GM13977 (cell line): ENCODE measurements around the gene GALNT17.

Source experiments
- DNase-seq: peaks from one replicate; pipeline ENCODE4 v3.0.0; 2012; ENCODE audit warnings: low spot score
- in situ Hi-C: fragments of 300-500 bp; cut with MboI; formaldehyde crosslinking; loops from one replicate; pipeline ENCODE4 v1.12.0; 2022; ENCODE audit warnings: low sequenced_read_pairs, low pct_unique_long_range_greater_than_20kb, mixed read lengths, inconsistent platforms; ENCODE audit not compliant: unreplicated experiment
- TF ChIP-seq, protein P1 (sequence below): IDR thresholded peaks from 2 replicates; pipeline ENCODE4 v1.5.1; 2012; ENCODE audit warnings: mild to moderate bottlenecking, control low read depth; ENCODE audit not compliant: insufficient read depth; ENCODE audit errors: extremely low read depth, missing control alignments

The GALNT17 gene

DNA sequence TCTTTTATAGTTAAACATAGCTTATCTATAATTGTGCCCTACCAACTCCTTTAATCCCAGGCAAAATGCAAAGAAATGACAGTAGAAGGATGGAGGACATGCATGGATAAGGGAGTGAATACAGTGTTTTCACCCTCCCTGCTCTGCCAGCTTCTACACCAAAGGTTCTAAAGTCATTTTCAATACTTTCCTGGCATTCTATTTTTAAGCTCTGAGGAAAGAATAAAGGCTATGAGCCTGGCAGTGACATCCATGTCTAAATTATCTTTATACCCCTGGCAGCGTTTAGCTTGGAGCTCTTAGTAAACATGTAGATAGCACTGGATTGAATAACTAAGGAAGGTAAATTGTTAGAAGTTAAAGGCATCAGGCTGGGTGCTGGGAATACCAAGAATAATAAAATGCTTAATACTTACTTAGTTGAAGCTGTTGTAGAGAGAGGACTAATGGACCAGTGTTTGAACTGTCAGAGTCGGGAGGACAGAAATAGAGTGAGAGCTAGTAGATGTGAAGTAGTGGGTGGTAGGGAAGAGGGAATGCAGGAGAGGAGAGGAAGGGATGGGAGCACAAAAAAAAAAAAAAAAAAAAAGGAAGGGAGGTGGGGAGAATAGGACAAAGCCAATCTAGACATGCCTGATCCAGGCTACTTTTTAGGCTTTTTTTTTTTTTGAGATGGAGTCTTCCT, 518.9 kb downstream of the GALNT17 start:
- in situ Hi-C loops: no loop called here
- TF ChIP-seq, protein P1, sequence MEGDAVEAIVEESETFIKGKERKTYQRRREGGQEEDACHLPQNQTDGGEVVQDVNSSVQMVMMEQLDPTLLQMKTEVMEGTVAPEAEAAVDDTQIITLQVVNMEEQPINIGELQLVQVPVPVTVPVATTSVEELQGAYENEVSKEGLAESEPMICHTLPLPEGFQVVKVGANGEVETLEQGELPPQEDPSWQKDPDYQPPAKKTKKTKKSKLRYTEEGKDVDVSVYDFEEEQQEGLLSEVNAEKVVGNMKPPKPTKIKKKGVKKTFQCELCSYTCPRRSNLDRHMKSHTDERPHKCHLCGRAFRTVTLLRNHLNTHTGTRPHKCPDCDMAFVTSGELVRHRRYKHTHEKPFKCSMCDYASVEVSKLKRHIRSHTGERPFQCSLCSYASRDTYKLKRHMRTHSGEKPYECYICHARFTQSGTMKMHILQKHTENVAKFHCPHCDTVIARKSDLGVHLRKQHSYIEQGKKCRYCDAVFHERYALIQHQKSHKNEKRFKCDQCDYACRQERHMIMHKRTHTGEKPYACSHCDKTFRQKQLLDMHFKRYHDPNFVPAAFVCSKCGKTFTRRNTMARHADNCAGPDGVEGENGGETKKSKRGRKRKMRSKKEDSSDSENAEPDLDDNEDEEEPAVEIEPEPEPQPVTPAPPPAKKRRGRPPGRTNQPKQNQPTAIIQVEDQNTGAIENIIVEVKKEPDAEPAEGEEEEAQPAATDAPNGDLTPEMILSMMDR: no peak
- DNase-seq: no peak

DNA sequence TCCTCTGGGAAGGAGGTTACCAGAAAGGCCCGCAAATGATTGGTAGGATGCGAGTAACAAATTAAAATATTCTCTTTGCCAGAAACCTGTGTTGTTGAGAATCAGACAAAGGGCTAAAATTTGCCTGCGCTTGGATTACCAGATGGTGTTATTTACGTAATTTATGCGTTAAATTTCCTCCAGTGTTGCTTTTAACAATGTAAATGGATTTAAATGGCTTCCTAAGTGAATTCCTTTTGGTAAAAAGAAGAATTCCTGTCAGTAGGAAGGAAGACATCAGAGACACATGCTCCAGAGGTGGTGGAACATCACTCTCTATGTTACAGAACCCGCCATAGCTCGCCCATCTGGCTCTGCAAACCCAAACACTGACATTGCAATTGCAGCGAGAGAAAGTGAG, 520.6 kb downstream of the GALNT17 start:
- in situ Hi-C loops: no loop called here
- DNase-seq: no peak
- TF ChIP-seq, protein P1: no peak

DNA sequence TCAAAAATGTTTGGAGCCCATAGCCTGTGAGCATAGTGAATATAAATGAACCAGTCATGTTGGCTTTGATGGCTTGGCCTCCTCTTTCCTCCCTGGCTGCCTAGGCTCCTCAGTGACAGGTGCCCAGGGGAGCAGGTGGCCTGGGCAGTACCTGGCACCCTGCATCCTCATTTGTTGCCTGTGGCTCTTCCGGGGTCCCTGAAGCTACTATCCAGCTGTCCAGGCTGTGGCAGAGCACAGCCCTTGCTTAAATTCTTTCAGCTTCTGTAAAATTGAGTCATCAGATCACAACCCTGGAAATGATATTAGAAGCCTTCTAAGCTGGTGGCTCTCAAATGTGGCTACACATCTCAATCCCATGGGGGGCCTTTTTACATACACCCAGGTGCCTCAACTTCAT, 525.4 kb downstream of the GALNT17 start:
- TF ChIP-seq, protein P1: no peak
- in situ Hi-C loops: no loop called here
- no peak for DNase-seq

DNA sequence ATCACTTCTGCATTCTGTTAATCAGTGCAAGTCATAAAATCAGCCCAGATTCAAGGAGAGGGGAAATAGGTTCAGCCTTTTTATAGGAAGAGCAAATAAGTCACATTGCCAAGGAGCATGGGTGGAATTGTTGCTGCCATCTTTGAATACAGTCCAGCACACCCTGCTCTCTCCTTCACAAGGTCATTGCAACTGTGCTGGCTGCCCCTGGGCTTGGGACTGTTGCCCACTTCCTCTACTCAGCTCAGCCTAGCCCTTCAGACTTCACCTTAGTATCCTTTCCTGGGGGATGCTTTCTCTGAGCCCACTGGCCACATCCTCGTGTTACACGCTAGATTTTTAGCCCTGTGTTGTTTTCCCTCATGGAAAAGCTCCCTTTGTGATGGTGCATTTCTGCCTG, 527.7 kb downstream of the GALNT17 start:
- TF ChIP-seq, protein P1: no peak
- in situ Hi-C loops: no loop called here
- DNase-seq: no peak

DNA sequence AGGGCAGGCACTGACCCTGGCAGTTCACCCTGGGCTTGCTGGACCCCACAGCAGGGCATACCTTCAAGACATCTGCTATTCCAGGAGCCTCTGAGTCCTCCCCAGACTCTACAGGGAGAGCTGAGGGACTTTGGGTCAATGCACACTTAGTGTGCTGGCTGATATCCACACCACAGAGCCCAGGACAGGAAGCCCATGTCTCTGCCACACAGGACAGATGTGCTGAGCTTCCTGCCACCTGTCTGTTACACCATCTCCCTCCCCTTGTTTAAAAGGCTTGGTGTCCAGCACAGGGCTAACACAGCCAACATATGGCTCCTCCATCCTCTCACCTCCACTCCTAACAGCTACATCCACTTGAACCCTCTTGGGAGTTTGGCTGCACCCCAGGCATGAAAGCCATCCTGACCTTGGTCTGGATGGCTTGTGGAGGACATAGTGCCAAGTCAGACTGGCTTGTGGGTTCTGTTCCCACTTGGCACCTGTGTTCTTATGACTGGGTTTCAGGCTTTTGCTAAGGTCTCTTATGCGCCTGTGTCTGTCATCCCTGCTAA, 529.8 kb downstream of the GALNT17 start:
- TF ChIP-seq, protein P1: no peak
- in situ Hi-C loops: no loop called here
- no peak for DNase-seq

DNA sequence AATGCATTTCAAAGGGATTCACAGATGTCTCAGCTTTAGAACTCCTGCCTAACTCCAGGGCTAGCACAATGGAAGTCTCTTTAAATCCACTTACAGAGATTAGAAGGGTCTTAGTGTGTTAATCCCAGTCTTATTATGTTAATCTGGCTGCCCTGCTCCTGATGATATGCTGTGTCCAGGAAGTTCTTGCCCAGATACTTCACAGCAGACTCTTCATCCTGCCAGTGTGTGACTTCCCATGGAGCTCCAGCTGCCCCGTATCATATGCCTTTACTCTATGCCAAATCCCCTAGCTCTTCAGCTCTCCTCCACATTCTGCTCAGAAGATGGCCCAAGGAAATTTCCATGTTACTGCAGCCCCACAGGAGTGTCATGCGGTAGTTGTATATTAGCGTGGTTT, 533.8 kb downstream of the GALNT17 start:
- no peak for DNase-seq
- in situ Hi-C loops: no loop called here
- TF ChIP-seq, protein P1: no peak
